ENCODE data around the gene IER2.

The IER2 gene

DNA sequence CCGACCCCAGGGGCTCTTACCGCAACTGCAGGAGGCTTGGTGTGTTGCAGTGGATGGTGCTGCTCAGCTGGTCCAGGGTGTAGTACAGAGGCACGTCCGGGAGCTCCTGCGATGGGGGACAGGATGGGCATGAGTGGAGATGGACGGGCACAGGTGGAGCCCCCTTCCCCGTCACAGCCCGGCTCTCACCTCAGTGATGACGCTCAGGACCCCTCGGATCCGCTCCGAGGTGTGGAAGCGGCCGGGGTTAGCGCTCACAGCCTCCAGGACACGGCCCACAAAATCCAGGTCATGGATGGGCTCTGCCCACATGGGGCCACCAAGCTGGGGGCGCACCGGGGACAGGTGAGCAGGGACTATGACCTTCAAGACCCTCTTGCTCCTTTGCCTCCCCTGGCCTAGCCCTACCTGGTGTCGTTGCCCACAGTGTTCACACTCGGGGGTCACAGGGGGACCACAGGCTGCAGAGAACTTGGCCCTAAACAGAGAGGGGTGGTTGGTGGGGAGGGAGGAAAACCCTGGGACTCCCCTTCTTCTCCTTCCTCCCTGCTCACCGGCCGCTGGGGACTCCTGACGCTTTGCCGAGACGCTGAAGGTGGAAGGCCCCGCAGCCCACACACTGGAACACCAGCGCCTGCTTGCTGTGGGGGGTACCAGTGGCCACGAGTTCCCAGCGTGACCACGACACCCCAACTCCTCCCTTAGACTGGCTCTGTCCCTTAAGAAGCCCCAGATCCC lies 40.7 kb upstream of the IER2 start:
- DNase-seq (ENCODE audit: insufficient read length) (no peak), FAIRE-seq (no peak)
- TF ChIP-seq POLR2A (IDR thresholded peaks at IDR 0.05; ENCODE audit: low read depth, low read length) (no peak), TAF1 (IDR thresholded peaks at IDR 0.05; ENCODE audit: borderline replicate concordance, low read depth, low read length) (no peak), POLR2AphosphoS5 (IDR thresholded peaks at IDR 0.05; ENCODE audit: low read depth, low read length) (no peak)

GRCh38 chr19:13110099-13110610 lies 40.1 kb upstream of the IER2 start:
- TF ChIP-seq POLR2AphosphoS5 (IDR thresholded peaks at IDR 0.05; ENCODE audit: low read depth, low read length) (peak; percentile 34; the same call in 1 of the 2 replicates), TAF1 (IDR thresholded peaks at IDR 0.05; ENCODE audit: borderline replicate concordance, low read depth, low read length) (no peak)
- DNase-seq (ENCODE audit: insufficient read length) (no peak), FAIRE-seq (no peak)

- TF ChIP-seq TAF1 (IDR thresholded peaks at IDR 0.05; ENCODE audit: borderline replicate concordance, low read depth, low read length): no peak
- no peak for TF ChIP-seq POLR2A (IDR thresholded peaks at IDR 0.05; ENCODE audit: low read depth, low read length)
- TF ChIP-seq POLR2AphosphoS5 (IDR thresholded peaks at IDR 0.05; ENCODE audit: low read depth, low read length): no peak
- DNase-seq (ENCODE audit: insufficient read length) (no peak), FAIRE-seq (no peak)
Observed at GRCh38 chr19:13112555-13112954, 37.7 kb upstream of the IER2 start.

DNA sequence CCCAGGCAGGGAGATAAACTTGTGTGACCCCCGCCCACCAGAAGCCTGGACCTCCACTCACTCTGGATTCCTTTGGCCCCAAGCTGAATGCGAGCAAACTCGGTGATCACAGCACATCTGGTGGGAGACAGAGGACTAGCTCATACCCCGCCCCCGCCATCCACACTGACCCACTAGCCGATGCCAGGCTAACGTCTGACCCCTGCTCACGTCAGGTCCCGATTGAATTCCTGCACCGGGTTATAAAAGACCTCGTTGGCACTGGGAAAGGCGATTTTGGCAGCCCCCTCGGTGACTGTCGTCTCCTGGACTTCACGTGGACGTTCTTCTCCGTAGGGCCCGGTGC lies 34.3 kb upstream of the IER2 start:
- DNase-seq (ENCODE audit: insufficient read length) (no peak), FAIRE-seq (no peak)
- TF ChIP-seq TAF1 (IDR thresholded peaks at IDR 0.05; ENCODE audit: borderline replicate concordance, low read depth, low read length): no peak
- no peak for TF ChIP-seq POLR2A (IDR thresholded peaks at IDR 0.05; ENCODE audit: low read depth, low read length)
- TF ChIP-seq POLR2AphosphoS5 (IDR thresholded peaks at IDR 0.05; ENCODE audit: low read depth, low read length): no peak

GRCh38 chr19:13116282-13117175 lies 33.7 kb upstream of the IER2 start, which contains the start of gene TRMT1:
TRMT1 (minus strand) TSS chr19:13116740; CDS start chr19:13116399, 341 bp downstream.
- FAIRE-seq (peak; percentile 94), DNase-seq (ENCODE audit: insufficient read length) (peak; percentile 92)
- TF ChIP-seq POLR2AphosphoS5 (IDR thresholded peaks at IDR 0.05; ENCODE audit: low read depth, low read length) (peak; percentile 33; the same call in 1 of the 2 replicates), TAF1 (IDR thresholded peaks at IDR 0.05; ENCODE audit: borderline replicate concordance, low read depth, low read length) (no peak), POLR2A (IDR thresholded peaks at IDR 0.05; ENCODE audit: low read depth, low read length) (peak; percentile 46; the same call in 1 of the 2 replicates)

DNA sequence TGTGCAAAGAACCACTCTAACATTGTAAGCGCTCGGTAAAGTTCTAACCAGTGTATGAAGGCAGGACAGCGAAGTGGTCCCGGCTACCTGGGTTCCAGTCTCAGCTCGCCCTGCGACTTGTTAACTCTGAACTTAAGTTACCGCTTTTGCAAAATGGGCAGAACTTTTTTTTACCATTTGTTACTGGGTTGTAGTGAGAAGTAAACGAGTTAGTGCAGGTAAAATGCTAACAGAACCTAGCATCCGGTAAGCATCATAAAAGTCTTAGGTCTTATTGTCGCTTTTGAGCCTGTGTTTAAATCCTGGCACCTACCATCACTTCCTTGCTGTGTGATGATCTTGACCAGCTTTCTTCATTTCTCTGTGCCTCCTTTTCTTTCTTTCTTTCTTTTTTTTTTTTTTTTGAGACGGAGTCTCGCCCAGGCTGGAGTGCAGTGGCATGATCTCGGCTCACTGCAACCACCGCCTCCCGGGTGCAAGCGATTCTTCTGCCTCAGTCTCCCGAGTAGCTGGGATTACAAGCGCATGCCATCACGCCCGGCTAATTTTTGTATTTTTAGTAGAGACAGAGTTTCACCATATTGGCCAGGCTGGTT lies 32.9 kb upstream of the IER2 start:
- TF ChIP-seq POLR2A (IDR thresholded peaks at IDR 0.05; ENCODE audit: low read depth, low read length) (no peak), TAF1 (IDR thresholded peaks at IDR 0.05; ENCODE audit: borderline replicate concordance, low read depth, low read length) (no peak), POLR2AphosphoS5 (IDR thresholded peaks at IDR 0.05; ENCODE audit: low read depth, low read length) (no peak)
- DNase-seq (ENCODE audit: insufficient read length) (no peak), FAIRE-seq (no peak)

DNA sequence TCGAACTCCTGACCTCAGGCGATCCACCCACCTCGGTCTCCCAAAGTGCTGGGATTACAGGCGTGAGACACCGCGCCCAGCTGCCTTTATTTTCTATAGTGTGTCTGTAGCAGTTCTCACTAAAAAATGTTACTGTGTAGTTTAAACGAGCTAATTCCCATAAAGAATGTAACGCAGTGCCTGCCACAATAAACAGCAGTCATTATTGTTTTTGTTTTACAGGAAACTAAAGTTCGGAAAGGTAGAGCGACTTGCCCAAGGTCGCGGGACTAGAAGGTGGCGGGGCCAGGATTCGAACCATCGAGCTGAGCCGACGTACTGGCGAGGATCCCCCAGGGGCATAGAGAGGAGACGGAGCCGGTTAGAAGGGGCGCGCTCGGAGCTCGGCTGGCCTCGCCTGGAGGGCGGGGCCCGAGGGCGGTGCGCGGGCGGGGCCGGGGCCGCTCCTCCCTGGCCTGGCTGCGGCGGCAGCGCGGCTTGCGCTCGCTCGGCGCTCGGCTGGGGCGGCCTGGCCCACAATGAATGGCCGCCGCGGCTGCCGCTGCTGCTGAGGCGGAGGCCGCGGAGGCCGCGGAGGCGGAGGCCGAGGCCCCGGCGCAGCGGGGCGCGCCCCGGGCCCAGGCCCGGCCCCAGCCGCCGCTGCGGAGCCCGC lies 32.3 kb upstream of the IER2 start, which contains the start of gene NACC1:
TSS of gene NACC1 (plus strand) at position 493 of the 652 bp plus-strand sequence. CDS start 16,944 bp downstream, outside the sequence.
- FAIRE-seq: peak; percentile 95
- TF ChIP-seq POLR2AphosphoS5 (IDR thresholded peaks at IDR 0.05; ENCODE audit: low read depth, low read length): no peak
- peak; percentile 82; the same call in 1 of the 2 replicates for TF ChIP-seq TAF1 (IDR thresholded peaks at IDR 0.05; ENCODE audit: borderline replicate concordance, low read depth, low read length)
- DNase-seq (ENCODE audit: insufficient read length): peak; percentile 97

GRCh38 chr19:13118424-13119193 lies 31.6 kb upstream of the IER2 start:
- FAIRE-seq: peak; percentile 21
- peak; percentile 73 for DNase-seq (ENCODE audit: insufficient read length)
- no peak for TF ChIP-seq POLR2A (IDR thresholded peaks at IDR 0.05; ENCODE audit: low read depth, low read length)

- no peak for DNase-seq (ENCODE audit: insufficient read length)
- no peak for FAIRE-seq
- TF ChIP-seq POLR2AphosphoS5 (IDR thresholded peaks at IDR 0.05; ENCODE audit: low read depth, low read length) (no peak), TAF1 (IDR thresholded peaks at IDR 0.05; ENCODE audit: borderline replicate concordance, low read depth, low read length) (no peak), POLR2A (IDR thresholded peaks at IDR 0.05; ENCODE audit: low read depth, low read length) (no peak)
Observed at GRCh38 chr19:13119627-13120026, 30.6 kb upstream of the IER2 start.

GRCh38 chr19:13120031-13120430 lies 30.2 kb upstream of the IER2 start:
- DNase-seq (ENCODE audit: insufficient read length) (no peak), FAIRE-seq (no peak)
- TF ChIP-seq POLR2A (IDR thresholded peaks at IDR 0.05; ENCODE audit: low read depth, low read length) (no peak), TAF1 (IDR thresholded peaks at IDR 0.05; ENCODE audit: borderline replicate concordance, low read depth, low read length) (no peak), POLR2AphosphoS5 (IDR thresholded peaks at IDR 0.05; ENCODE audit: low read depth, low read length) (no peak)

Data from GM12892 (cell line).